GM23338 (cell line): ENCODE data around the gene ATP5IF1. TPM values are rescaled to one million over a fixed set of nuclear protein-coding genes. Genes with fewer than 3 reads are reported as not detected.

Experiments
- ATAC-seq: fragments of 200-7000 bp; cut with Tn5 transposase; 3 replicates; pipeline ENCODE4 v1.9.1; 2020
- DNase-seq: peaks from one replicate; pipeline ENCODE4 v3.0.0-alpha.2; 2015; ENCODE audit warnings: low spot score
- H2AFZ ChIP-seq: fragments of 200-600 bp; sonication (generic); 2 replicates; pipeline ENCODE4 v1.8.0; 2016; ENCODE audit warnings: antibody characterized with exemption, mild to moderate bottlenecking, moderate library complexity
- H3F3A ChIP-seq: fragments of 200-600 bp; sonication (generic); replicated peaks from 2 replicates; pipeline ENCODE4 v1.8.0; 2017; ENCODE audit warnings: antibody characterized with exemption, mixed run types, low read depth
- H3K27ac ChIP-seq: fragments of 200-600 bp; sonication (generic); 2 replicates; pipeline ENCODE4 v1.6.1; 2016; ENCODE audit warnings: low read depth
- H3K27me3 ChIP-seq: fragments of 200-600 bp; sonication (generic); 2 replicates; pipeline ENCODE4 v1.8.0; 2016; ENCODE audit warnings: mild to moderate bottlenecking, mixed run types, moderate library complexity; ENCODE audit not compliant: insufficient read depth
- H3K36me3 ChIP-seq: fragments of 200-600 bp; sonication (generic); 2 replicates; pipeline ENCODE4 v1.8.0; 2016; ENCODE audit warnings: mild to moderate bottlenecking; ENCODE audit not compliant: insufficient read depth
- H3K4me1 ChIP-seq: fragments of 200-600 bp; sonication (generic); 2 replicates; pipeline ENCODE4 v1.8.0; 2016; ENCODE audit warnings: mild to moderate bottlenecking, moderate library complexity; ENCODE audit not compliant: insufficient read depth
- H3K4me2 ChIP-seq: fragments of 200-600 bp; sonication (generic); 2 replicates; pipeline ENCODE4 v1.7.1; 2017; ENCODE audit warnings: mixed run types
- H3K4me3 ChIP-seq: fragments of 200-600 bp; sonication (generic); 2 replicates; pipeline ENCODE4 v1.6.1; 2016; ENCODE audit warnings: mixed run types
- H3K79me2 ChIP-seq: fragments of 200-600 bp; sonication (generic); replicated peaks from 2 replicates; pipeline ENCODE4 v1.8.0; 2017; ENCODE audit warnings: mild to moderate bottlenecking; ENCODE audit not compliant: insufficient read depth
- H3K9me2 ChIP-seq: fragments of 200-600 bp; sonication (generic); 2 replicates; pipeline ENCODE4 v1.8.0; 2017; ENCODE audit not compliant: insufficient read depth
- H4K20me1 ChIP-seq: fragments of 200-600 bp; sonication (generic); replicated peaks from 2 replicates; pipeline ENCODE4 v1.8.0; 2017; ENCODE audit warnings: mild to moderate bottlenecking; ENCODE audit not compliant: insufficient read depth
- H3K27ac Mint-ChIP-seq: 2 replicates; pipeline ENCODE4 v1.8.0; 2020; ENCODE audit warnings: inconsistent platforms, mild to moderate bottlenecking, moderate library complexity, mixed read lengths
- H3K27me3 Mint-ChIP-seq: 3 replicates; pipeline ENCODE4 v1.8.0; 2022; ENCODE audit warnings: low read depth, mild to moderate bottlenecking, moderate library complexity, mixed read lengths, inconsistent platforms; ENCODE audit not compliant: insufficient read depth, poor library complexity
- H3K36me3 Mint-ChIP-seq: 3 replicates; pipeline ENCODE4 v1.8.0; 2021; ENCODE audit warnings: low read depth, mild to moderate bottlenecking, inconsistent platforms, moderate library complexity, mixed read lengths
- H3K4me1 Mint-ChIP-seq: 3 replicates; pipeline ENCODE4 v1.8.0; 2020; ENCODE audit warnings: mild to moderate bottlenecking, inconsistent platforms, mixed read lengths
- H3K4me3 Mint-ChIP-seq: 3 replicates; pipeline ENCODE4 v1.8.0; 2021; ENCODE audit warnings: moderate library complexity, mild to moderate bottlenecking, inconsistent platforms, mixed read lengths
- H3K9me3 Mint-ChIP-seq: 3 replicates; pipeline ENCODE4 v1.8.0; 2020; ENCODE audit warnings: moderate library complexity, mild to moderate bottlenecking, inconsistent platforms, mixed read lengths
- CREB1 ChIP-seq: fragments of 250-450 bp; sonication (Bioruptor Pico); IDR thresholded peaks from 2 replicates; pipeline ENCODE4 v1.5.0; 2020; ENCODE audit warnings: low read depth, mild to moderate bottlenecking, moderate library complexity
- EZH2 ChIP-seq: fragments of 200-600 bp; sonication (generic); IDR thresholded peaks from one replicate; pipeline ENCODE4 v1.8.0; 2017; ENCODE audit warnings: antibody characterized with exemption, mild to moderate bottlenecking, low read depth; ENCODE audit not compliant: unreplicated experiment
- EZH2phosphoT487 ChIP-seq: fragments of 200-600 bp; sonication (generic); IDR thresholded peaks from one replicate; pipeline ENCODE4 v1.8.1; 2018; ENCODE audit warnings: antibody characterized with exemption; ENCODE audit not compliant: unreplicated experiment
- JUNB ChIP-seq: IDR thresholded peaks from one replicate; pipeline ENCODE4 v1.6.1; 2016; ENCODE audit warnings: antibody characterized with exemption; ENCODE audit not compliant: unreplicated experiment
- NANOG ChIP-seq: IDR thresholded peaks from 2 replicates; pipeline ENCODE4 v1.6.1; 2016; ENCODE audit warnings: antibody characterized with exemption, borderline replicate concordance
- POLR2AphosphoS5 ChIP-seq: IDR thresholded peaks from 2 replicates; pipeline ENCODE4 v1.6.1; 2016; ENCODE audit warnings: antibody characterized with exemption, low read depth
- REST ChIP-seq: IDR thresholded peaks from one replicate; pipeline ENCODE4 v1.6.1; 2018; ENCODE audit warnings: antibody characterized with exemption; ENCODE audit not compliant: unreplicated experiment
- STAT1 ChIP-seq: IDR thresholded peaks from one replicate; pipeline ENCODE4 v1.6.1; 2016; ENCODE audit warnings: antibody characterized with exemption; ENCODE audit not compliant: unreplicated experiment
- ZNF114 ChIP-seq: fragments of 250-450 bp; sonication (Bioruptor Pico); IDR thresholded peaks from 2 replicates; pipeline ENCODE4 v1.5.0; 2020; ENCODE audit warnings: mild to moderate bottlenecking, moderate library complexity
- ZNF331 ChIP-seq: fragments of 250-450 bp; sonication (Bioruptor Pico); IDR thresholded peaks from 2 replicates; pipeline ENCODE4 v1.5.0; 2020; ENCODE audit warnings: low read depth, mild to moderate bottlenecking, moderate library complexity
- ZNF462 ChIP-seq: fragments of 250-450 bp; sonication (Bioruptor Pico); IDR thresholded peaks from 2 replicates; pipeline ENCODE4 v1.5.0; 2020; ENCODE audit warnings: mild to moderate bottlenecking, moderate library complexity
- polyA plus RNA-seq: library from polyadenylated mRNA; unstranded; fragments of >200 nt; fragmentation: Nextera tagmentation; extraction: Ambion mirVana; gene quantifications from 2 replicates; pipeline ENCODE4 v1.2.1, GENCODE V29; 2016
- total RNA-seq: library from RNA; depleted of rRNA; stranded (reverse); fragments of >200 nt; shearing (Covaris generic); gene quantifications from 2 replicates; pipeline ENCODE4 v1.2.3, GENCODE V29; 2014
- TF ChIP-seq, protein P1 (sequence below): IDR thresholded peaks from 2 replicates; pipeline ENCODE4 v1.6.1; 2016; ENCODE audit warnings: antibody characterized with exemption
- TF ChIP-seq, protein P2 (sequence below), 2 experiments: fragments of 200-600 bp in 1 of 2; sonication (generic) in 1 of 2; conservative IDR thresholded peaks; 2 replicates each; pipeline versions ENCODE4 v1.5.1 to v1.6.1; 2016 to 2017; ENCODE audit warnings: antibody characterized with exemption in 2 of 2, low read depth in 2 of 2, mild to moderate bottlenecking in 2 of 2, moderate library complexity in 1 of 2

ATP5IF1 gene
- total and polyA plus RNA-seq, 2 experiments from 2014 or later: 230 to 1,325 TPM

GRCh38 chr1:28229996-28230395, 5.9 kb upstream of the ATP5IF1 start:
- peaks cover 26% of the 10 kb centered on the region for H4K20me1 ChIP-seq
- peaks cover 4% of the 10 kb centered on the region; the same call in 2 of the 3 replicates for H3K4me1 Mint-ChIP-seq
- H3K9me2 ChIP-seq: no peaks in the 10 kb centered on the region
- no peak overlapping the region for H3K4me3 Mint-ChIP-seq
- H3F3A ChIP-seq: 0 out of 2 replicates have a peak, but pooled peaks cover 7% of the 10 kb centered on the region
- no peak overlapping the region for H3K27ac ChIP-seq
- no peaks in the 10 kb centered on the region for H3K27me3 ChIP-seq
- no peak for TF ChIP-seq NANOG
- TF ChIP-seq ZNF462 (CRISPR knock-in tag): no peak
- no peak for TF ChIP-seq STAT1
- TF ChIP-seq EZH2phosphoT487: no peak
- TF ChIP-seq ZNF114 (CRISPR knock-in tag): no peak
- TF ChIP-seq EZH2: no peak
- TF ChIP-seq ZNF331 (CRISPR knock-in tag): no peak
- TF ChIP-seq CREB1 (CRISPR knock-in tag): no peak
- no peak for TF ChIP-seq JUNB
- TF ChIP-seq REST: no peak
- no peak for TF ChIP-seq POLR2AphosphoS5
- TF ChIP-seq, protein P1, sequence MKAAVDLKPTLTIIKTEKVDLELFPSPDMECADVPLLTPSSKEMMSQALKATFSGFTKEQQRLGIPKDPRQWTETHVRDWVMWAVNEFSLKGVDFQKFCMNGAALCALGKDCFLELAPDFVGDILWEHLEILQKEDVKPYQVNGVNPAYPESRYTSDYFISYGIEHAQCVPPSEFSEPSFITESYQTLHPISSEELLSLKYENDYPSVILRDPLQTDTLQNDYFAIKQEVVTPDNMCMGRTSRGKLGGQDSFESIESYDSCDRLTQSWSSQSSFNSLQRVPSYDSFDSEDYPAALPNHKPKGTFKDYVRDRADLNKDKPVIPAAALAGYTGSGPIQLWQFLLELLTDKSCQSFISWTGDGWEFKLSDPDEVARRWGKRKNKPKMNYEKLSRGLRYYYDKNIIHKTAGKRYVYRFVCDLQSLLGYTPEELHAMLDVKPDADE: no peak
- TF ChIP-seq, protein P2, sequence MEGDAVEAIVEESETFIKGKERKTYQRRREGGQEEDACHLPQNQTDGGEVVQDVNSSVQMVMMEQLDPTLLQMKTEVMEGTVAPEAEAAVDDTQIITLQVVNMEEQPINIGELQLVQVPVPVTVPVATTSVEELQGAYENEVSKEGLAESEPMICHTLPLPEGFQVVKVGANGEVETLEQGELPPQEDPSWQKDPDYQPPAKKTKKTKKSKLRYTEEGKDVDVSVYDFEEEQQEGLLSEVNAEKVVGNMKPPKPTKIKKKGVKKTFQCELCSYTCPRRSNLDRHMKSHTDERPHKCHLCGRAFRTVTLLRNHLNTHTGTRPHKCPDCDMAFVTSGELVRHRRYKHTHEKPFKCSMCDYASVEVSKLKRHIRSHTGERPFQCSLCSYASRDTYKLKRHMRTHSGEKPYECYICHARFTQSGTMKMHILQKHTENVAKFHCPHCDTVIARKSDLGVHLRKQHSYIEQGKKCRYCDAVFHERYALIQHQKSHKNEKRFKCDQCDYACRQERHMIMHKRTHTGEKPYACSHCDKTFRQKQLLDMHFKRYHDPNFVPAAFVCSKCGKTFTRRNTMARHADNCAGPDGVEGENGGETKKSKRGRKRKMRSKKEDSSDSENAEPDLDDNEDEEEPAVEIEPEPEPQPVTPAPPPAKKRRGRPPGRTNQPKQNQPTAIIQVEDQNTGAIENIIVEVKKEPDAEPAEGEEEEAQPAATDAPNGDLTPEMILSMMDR (conservative IDR thresholded peaks at IDR 0.05; ENCODE audit: low read depth in 2 of 2): no peak
- H3K4me1 ChIP-seq: peaks cover 7% of the 10 kb centered on the region
- peaks cover 3% of the 10 kb centered on the region; the same call in 2 of the 3 replicates for H3K9me3 Mint-ChIP-seq
- ATAC-seq: no peak
- H3K36me3 ChIP-seq: peaks cover 42% of the 10 kb centered on the region
- no peak overlapping the region for H3K4me2 ChIP-seq
- peaks cover 47% of the 10 kb centered on the region for H3K79me2 ChIP-seq
- no peak overlapping the region for H3K4me3 ChIP-seq
- no peak for DNase-seq
- peaks cover 44% of the 10 kb centered on the region for H3K36me3 Mint-ChIP-seq
- no peak overlapping the region; the same call in 1 of the 2 replicates for H3K27ac Mint-ChIP-seq
- H2AFZ ChIP-seq: no peak overlapping the region
- H3K27me3 Mint-ChIP-seq: peaks cover 10% of the 10 kb centered on the region
